H9 (cell line): ENCODE measurements around the gene VCX3B. TPM values are rescaled to one million over a fixed set of nuclear protein-coding genes. Genes with fewer than 3 reads are reported as not detected.

ENCODE experiments used
- DNase-seq: peaks from one replicate; pipeline ENCODE4 v3.0.0-alpha.2; 2017
- H2AFZ ChIP-seq: one replicate; pipeline ENCODE4 v1.6.1; 2013; ENCODE audit warnings: mild to moderate bottlenecking, low read length, control low read depth, moderate library complexity
- H2AK5ac ChIP-seq: 2 replicates; pipeline ENCODE4 v1.6.1; 2013; ENCODE audit warnings: low read length, control low read depth, mixed read lengths; ENCODE audit not compliant: insufficient read length
- H2BK120ac ChIP-seq: one replicate; pipeline ENCODE4 v1.6.1; 2013; ENCODE audit warnings: low read depth, mild to moderate bottlenecking, low read length, control low read depth, inconsistent platforms; ENCODE audit not compliant: poor library complexity, severe bottlenecking
- H2BK12ac ChIP-seq: 2 replicates; pipeline ENCODE4 v1.6.1; 2013; ENCODE audit warnings: low read length, control low read depth, mixed read lengths, low read depth; ENCODE audit not compliant: insufficient read length
- H2BK15ac ChIP-seq: 2 replicates; pipeline ENCODE4 v1.6.1; 2013; ENCODE audit warnings: low read depth, low read length, control low read depth
- H2BK20ac ChIP-seq: one replicate; pipeline ENCODE4 v1.6.1; 2013; ENCODE audit warnings: low read depth, mild to moderate bottlenecking, low read length, control low read depth, inconsistent platforms; ENCODE audit not compliant: poor library complexity, severe bottlenecking
- H2BK5ac ChIP-seq: 2 replicates; pipeline ENCODE4 v1.6.1; 2013; ENCODE audit warnings: low read length, control low read depth, mixed read lengths; ENCODE audit not compliant: insufficient read length
- H3K14ac ChIP-seq: 2 replicates; pipeline ENCODE4 v1.6.1; 2013; ENCODE audit warnings: low read length, control low read depth; ENCODE audit not compliant: insufficient read depth
- H3K18ac ChIP-seq: 2 replicates; pipeline ENCODE4 v1.6.1; 2013; ENCODE audit warnings: low read depth, mild to moderate bottlenecking, mixed read lengths, low read length, control low read depth; ENCODE audit not compliant: insufficient read length
- H3K23ac ChIP-seq: 2 replicates; pipeline ENCODE4 v1.6.1; 2013; ENCODE audit warnings: low read length, control low read depth, mixed read lengths, low read depth; ENCODE audit not compliant: insufficient read length
- H3K23me2 ChIP-seq: 2 replicates; pipeline ENCODE4 v1.6.1; 2013; ENCODE audit warnings: low read depth, mild to moderate bottlenecking, mixed read lengths, low read length, control low read depth; ENCODE audit not compliant: insufficient read length, poor library complexity, severe bottlenecking
- H3K27ac ChIP-seq: 2 replicates; pipeline ENCODE4 v1.5.1; 2013; ENCODE audit warnings: low read length, control low read depth, mixed read lengths, low read depth; ENCODE audit not compliant: insufficient read length
- H3K27me3 ChIP-seq: 2 replicates; pipeline ENCODE4 v1.6.1; 2013; ENCODE audit warnings: low read length, control low read depth, inconsistent platforms; ENCODE audit not compliant: insufficient read depth
- H3K4ac ChIP-seq: 2 replicates; pipeline ENCODE4 v1.6.1; 2013; ENCODE audit warnings: low read depth, mild to moderate bottlenecking, control low read depth, inconsistent platforms, low read length, moderate library complexity
- H3K4me1 ChIP-seq: 2 replicates; pipeline ENCODE4 v1.6.1; 2013; ENCODE audit warnings: low read length, control low read depth, inconsistent platforms; ENCODE audit not compliant: insufficient read depth
- H3K4me2 ChIP-seq: 2 replicates; pipeline ENCODE4 v1.6.1; 2013; ENCODE audit warnings: low read length, control low read depth, mixed read lengths; ENCODE audit not compliant: insufficient read length, insufficient read depth
- H3K56ac ChIP-seq: 2 replicates; pipeline ENCODE4 v1.6.1; 2013; ENCODE audit warnings: low read depth, mild to moderate bottlenecking, mixed read lengths, low read length, control low read depth; ENCODE audit not compliant: insufficient read length
- H3K79me1 ChIP-seq: 2 replicates; pipeline ENCODE4 v1.6.1; 2013; ENCODE audit warnings: low read depth, mild to moderate bottlenecking, moderate library complexity, low read length, control low read depth, inconsistent platforms; ENCODE audit not compliant: insufficient read depth, poor library complexity, severe bottlenecking
- H3K79me2 ChIP-seq: 2 replicates; pipeline ENCODE4 v1.6.1; 2013; ENCODE audit warnings: low read length, control low read depth, inconsistent platforms; ENCODE audit not compliant: insufficient read depth
- H3K9ac ChIP-seq: 2 replicates; pipeline ENCODE4 v1.6.1; 2013; ENCODE audit warnings: low read length, control low read depth, mixed read lengths; ENCODE audit not compliant: insufficient read length; ENCODE audit errors: extremely low read depth
- H3K9me3 ChIP-seq: one replicate; pipeline ENCODE4 v1.6.1; 2013; ENCODE audit warnings: low read depth, low read length, inconsistent platforms; ENCODE audit not compliant: control insufficient read depth
- H3T11ph ChIP-seq: one replicate; pipeline ENCODE4 v1.6.1; 2013; ENCODE audit warnings: mild to moderate bottlenecking, low read length, control low read depth, inconsistent platforms
- H4K20me1 ChIP-seq: one replicate; pipeline ENCODE4 v1.6.1; 2013; ENCODE audit not compliant: control insufficient read depth, insufficient read length, insufficient read depth
- H4K5ac ChIP-seq: 2 replicates; pipeline ENCODE4 v1.6.1; 2013; ENCODE audit warnings: low read depth, mild to moderate bottlenecking, mixed read lengths, low read length, control low read depth; ENCODE audit not compliant: insufficient read length
- H4K8ac ChIP-seq: replicated peaks from 2 replicates; pipeline ENCODE4 v1.6.1; 2013; ENCODE audit warnings: low read length, control low read depth, mixed read lengths, low read depth; ENCODE audit not compliant: insufficient read length
- H4K91ac ChIP-seq: 2 replicates; pipeline ENCODE4 v1.6.1; 2013; ENCODE audit warnings: low read depth, mild to moderate bottlenecking, moderate library complexity, mixed read lengths, low read length, control low read depth; ENCODE audit not compliant: insufficient read length
- H3K27ac Mint-ChIP-seq, 3 experiments: 2 replicates in 2 of 3; 3 replicates in 1 of 3; pipeline ENCODE4 v1.8.0; 2020 to 2021; ENCODE audit warnings: mixed read lengths in 3 of 3, mild to moderate bottlenecking in 1 of 3, moderate library complexity in 1 of 3
- H3K27me3 Mint-ChIP-seq: 2 replicates; pipeline ENCODE4 v1.8.0; 2021; ENCODE audit warnings: low read depth, mild to moderate bottlenecking, moderate library complexity, mixed read lengths
- H3K36me3 Mint-ChIP-seq, 3 experiments: 2 replicates in 2 of 3; 3 replicates in 1 of 3; pipeline ENCODE4 v1.8.0; 2020 to 2021; ENCODE audit warnings: low read depth in 3 of 3, mixed read lengths in 3 of 3; ENCODE audit not compliant: insufficient read depth in 1 of 3
- H3K4me1 Mint-ChIP-seq, 2 experiments: 2 replicates each; pipeline ENCODE4 v1.8.0; 2020; ENCODE audit warnings: mixed read lengths in 2 of 2
- H3K4me3 Mint-ChIP-seq, 2 experiments: 2 replicates in 1 of 2; 3 replicates in 1 of 2; pipeline ENCODE4 v1.8.0; 2020 to 2021; ENCODE audit warnings: mild to moderate bottlenecking in 2 of 2, mixed read lengths in 2 of 2, moderate library complexity in 1 of 2
- H3K9me3 Mint-ChIP-seq, 2 experiments: 2 replicates in 1 of 2; 3 replicates in 1 of 2; pipeline ENCODE4 v1.8.0; 2020; ENCODE audit warnings: mild to moderate bottlenecking in 2 of 2, mixed read lengths in 2 of 2, moderate library complexity in 1 of 2
- CTCF ChIP-seq: fragments of 200-600 bp; sonication (generic); conservative IDR thresholded peaks from 3 replicates; pipeline ENCODE4 v1.8.0; 2021; ENCODE audit warnings: antibody characterized with exemption, mild to moderate bottlenecking
- WGBS: extraction: QIAGEN DNeasy Blood & Tissue Kit; methylation state at CpG from one replicate; pipeline ENCODE4 v1.1.7; 2013; ENCODE audit warnings: missing lambda C conversion rate, low lambda C conversion rate, mixed read lengths; ENCODE audit not compliant: insufficient read length; ENCODE audit errors: extremely low coverage; 5-methylcytosine and 5-hydroxymethylcytosine counted together
- total RNA-seq: library from RNA; stranded (reverse); gene quantifications from 2 replicates; pipeline ENCODE4 v1.2.1, GENCODE V29; 2021

Gene VCX3B
- total RNA-seq, 1 experiment from 2014 or later: not detected

- peaks cover 1% of the 10 kb centered on the region; the same call in 1 of the 2 replicates for H3K27me3 Mint-ChIP-seq
- no peaks in the 10 kb centered on the region for H3K4me1 Mint-ChIP-seq
- H3K18ac ChIP-seq: no peak overlapping the region
These were observed 46.3 kb upstream of the VCX3B start for GRCh38 chrX:8418301-8418700.

More at GRCh38 chrX:8418301-8418700, 46.3 kb upstream of the VCX3B start:
- Histone ChIP-seq H3T11ph (no peak overlapping the region), H3K4me2 (no peak overlapping the region), H2BK20ac (no peak overlapping the region), H3K27ac (no peak overlapping the region), H4K8ac (no peak overlapping the region), H3K23me2 (peaks cover 2% of the 10 kb centered on the region), H3K9ac (no peak overlapping the region), H3K4ac (no peak overlapping the region), H2BK12ac (no peak overlapping the region), H3K9me3 (no peaks in the 10 kb centered on the region), H4K20me1 (no peaks in the 10 kb centered on the region), H4K5ac (no peak overlapping the region), H3K79me2 (no peaks in the 10 kb centered on the region), H3K79me1 (no peaks in the 10 kb centered on the region), H3K4me1 (no peaks in the 10 kb centered on the region), H3K23ac (no peak overlapping the region), H3K27me3 (no peaks in the 10 kb centered on the region), H3K14ac (no peak overlapping the region), H2BK120ac (no peak overlapping the region), H3K56ac (no peak overlapping the region), H2AFZ (no peak overlapping the region), H2BK5ac (no peak overlapping the region), H4K91ac (no peak overlapping the region), H2AK5ac (no peak overlapping the region), H2BK15ac (no peak overlapping the region)
- H3K4me3 Mint-ChIP-seq: no peak overlapping the region
- no CpG with 5 or more reads among the region's 4 CpGs for WGBS
- no peak overlapping the region for H3K27ac Mint-ChIP-seq
- H3K9me3 Mint-ChIP-seq: peaks cover 0 to 5% of the 10 kb centered on the region in 2 experiments; a peak in 2 of 5 replicates
- 0 out of 7 replicates have a peak, but pooled peaks cover 0 to 2% (median 0%) of the 10 kb centered on the region in 3 experiments for H3K36me3 Mint-ChIP-seq
- TF ChIP-seq CTCF: no peak
- no peak for DNase-seq
